HepG2 (cell line): Measurements from ENCODE around the gene OPRL1. TPM values are rescaled to one million over a fixed set of nuclear protein-coding genes. Genes with fewer than 3 reads are reported as not detected.

ENCODE experiments used
- AHR ChIP-seq: IDR thresholded peaks from 2 replicates; pipeline ENCODE4 v1.6.1; 2018; ENCODE audit warnings: missing genetic modification reagents, missing compliant biosample characterization
- CEBPB ChIP-seq: IDR thresholded peaks from 2 replicates; pipeline ENCODE4 v1.6.1; 2011; ENCODE audit warnings: low read depth, low read length, improper control_type of control experiment, borderline replicate concordance
- ETV5 ChIP-seq: IDR thresholded peaks from 2 replicates; pipeline ENCODE4 v1.6.1; 2018; ENCODE audit warnings: missing biosample characterization, missing genetic modification reagents, inconsistent platforms, borderline replicate concordance
- FOXO1 ChIP-seq: sonication (generic); formaldehyde crosslinking; IDR thresholded peaks from 2 replicates; pipeline ENCODE4 v1.4.0; 2020; ENCODE audit warnings: missing genetic modification reagents
- FOXP4 ChIP-seq: sonication (generic); formaldehyde crosslinking; IDR thresholded peaks from 2 replicates; pipeline ENCODE4 v1.4.0; 2020; ENCODE audit warnings: missing genetic modification reagents
- GRHL1 ChIP-seq: sonication (generic); formaldehyde crosslinking; conservative IDR thresholded peaks from 2 replicates; pipeline ENCODE4 v1.8.0; 2022; ENCODE audit warnings: missing genetic modification reagents
- HNF1A ChIP-seq, 2 experiments: sonication (generic) in 1 of 2; formaldehyde crosslinking in 1 of 2; IDR thresholded peaks; 2 replicates each; pipeline versions ENCODE4 v1.4.0 to v1.6.1; 2016 to 2020; ENCODE audit warnings: borderline replicate concordance in 1 of 2, low read depth in 1 of 2, mild to moderate bottlenecking in 1 of 2, missing genetic modification reagents in 1 of 2
- PBX3 ChIP-seq: sonication (generic); formaldehyde crosslinking; IDR thresholded peaks from 2 replicates; pipeline ENCODE4 v1.8.1; 2023; ENCODE audit warnings: missing genetic modification reagents, inconsistent platforms, borderline replicate concordance
- PCBP2 ChIP-seq: fragments of 200-400 bp; formaldehyde crosslinking; optimal IDR thresholded peaks from 2 replicates; pipeline ENCODE3; 2018; ENCODE audit warnings: low read length, low read depth; ENCODE audit not compliant: poor library complexity, severe bottlenecking
- POGK ChIP-seq: sonication (generic); formaldehyde crosslinking; conservative IDR thresholded peaks from 2 replicates; pipeline ENCODE4 v1.8.0; 2022; ENCODE audit warnings: mild to moderate bottlenecking, moderate library complexity, missing genetic modification reagents
- ZBTB2 ChIP-seq: sonication (generic); formaldehyde crosslinking; IDR thresholded peaks from 2 replicates; pipeline ENCODE4 v1.8.0; 2022; ENCODE audit warnings: low read depth, missing genetic modification reagents
- ZNF230 ChIP-seq: sonication (generic); formaldehyde crosslinking; IDR thresholded peaks from 2 replicates; pipeline ENCODE4 v1.4.0; 2020; ENCODE audit warnings: mild to moderate bottlenecking, missing genetic modification reagents
- ZNF770 ChIP-seq: sonication (generic); formaldehyde crosslinking; IDR thresholded peaks from 2 replicates; pipeline ENCODE4 v1.5.0; 2020; ENCODE audit warnings: mild to moderate bottlenecking, missing genetic modification reagents
- polyA plus RNA-seq, 8 experiments: library from polyadenylated mRNA; depleted of rRNA in 3 of 8; stranded (reverse) in 7 of 8; unstranded in 1 of 8; fragments of >200 nt; fragmentation: Illumina TruSeq in 4 of 8; extraction: Trizol in 4 of 8; gene quantifications; 2 replicates each; pipeline versions ENCODE4 v1.2.1 to v1.2.3, GENCODE V29; 2011 to 2016; ENCODE audit warnings: low read depth in 4 of 8, missing spikeins in 1 of 8, mixed read lengths in 1 of 8; ENCODE audit not compliant: insufficient read depth in 1 of 8
- total RNA-seq, 5 experiments: library from RNA; depleted of rRNA; stranded (reverse); fragments of >200 nt; fragmentation: Illumina TruSeq; extraction: Trizol; gene quantifications; 2 replicates each; pipeline ENCODE4 v1.2.3, GENCODE V29; 2016; ENCODE audit warnings: low read depth in 1 of 5

OPRL1 gene
- total and polyA plus RNA-seq, 2 of the 13 experiments (the other 11 are each of a cell fraction or from before 2014, with no cell fraction given) = 0.35 to 0.71 TPM

GRCh38 chr20:64037199-64037497 is 42.7 kb upstream of the OPRL1 start (continued):
- TF ChIP-seq AHR (CRISPR knock-in tag) = no peak
- TF ChIP-seq POGK = no peak
- TF ChIP-seq PCBP2 = no peak
- TF ChIP-seq CEBPB = no peak
- no peak for TF ChIP-seq GRHL1 (CRISPR knock-in tag)
- TF ChIP-seq ETV5 (CRISPR knock-in tag) = no peak
- TF ChIP-seq PBX3 = no peak
- no peak; the same call in 1 of the 2 replicates for TF ChIP-seq FOXP4 (CRISPR knock-in tag)
- no peak for TF ChIP-seq ZNF770 (CRISPR knock-in tag)
- no peak for TF ChIP-seq HNF1A (IDR thresholded peaks at IDR 0.05; ENCODE audit: low read depth)
- TF ChIP-seq HNF1A (CRISPR knock-in tag; IDR thresholded peaks at IDR 0.05; ENCODE audit: borderline replicate concordance) = 0 out of 2 replicates have a peak, but pooled peaks have one; percentile 19
- 0 out of 2 replicates have a peak, but pooled peaks have one; percentile 21 for TF ChIP-seq ZNF230 (CRISPR knock-in tag)
- TF ChIP-seq ZBTB2 (CRISPR knock-in tag) = no peak
- TF ChIP-seq FOXO1 (CRISPR knock-in tag) = no peak
